A549 (cell line): ENCODE measurements around the gene TNFSF15. TPM values are rescaled to one million over a fixed set of nuclear protein-coding genes. Genes with fewer than 3 reads are reported as not detected.

ENCODE experiments used
- ATAC-seq, 2 experiments: fragments of 200-7000 bp in 1 of 2; fragments of >200 bp in 1 of 2; cut with Nextera tagmentation in 1 of 2; cut with Tn5 transposase in 1 of 2; 3 replicates each; pipeline versions ENCODE4 v1.8.0 to v1.9.1; 2018 to 2020; ENCODE audit warnings: mild to moderate bottlenecking in 1 of 2, moderate library complexity in 1 of 2
- CTCF ChIA-PET: fragments of 300-600 bp; sonication (Branson Sonifier 250); formaldehyde crosslinking; extraction: SDS; loops from one replicate; lab custom pipeline; 2021; ENCODE audit warnings: antibody characterized with exemption, inconsistent platforms; lab: Yijun Ruan, JAX
- POLR2A ChIA-PET: fragments of 350-600 bp; formaldehyde crosslinking; extraction: SDS; loops from one replicate; lab custom pipeline; 2021; ENCODE audit warnings: antibody characterized with exemption, inconsistent platforms; lab: Yijun Ruan, JAX
- DNase-seq, 2 experiments: peaks; one replicate each; pipeline versions ENCODE4 v3.0.0 to v3.0.0-alpha.2; 2011 to 2016; ENCODE audit warnings: low read depth in 1 of 2, low spot score in 1 of 2
- FAIRE-seq: peaks from 2 replicates; lab custom pipeline; 2011; peaks lifted over from hg19 to GRCh38; lab: Jason Lieb, UNC
- H3K27ac ChIP-seq, 2 experiments: fragments of >200 bp; sonication (Bioruptor Twin); formaldehyde crosslinking; 3 replicates each; pipeline ENCODE4 v1.5.1; 2016 to 2017
- H3K4me1 ChIP-seq: fragments of >200 bp; sonication (Bioruptor Twin); formaldehyde crosslinking; 3 replicates; pipeline ENCODE4 v1.6.1; 2016
- H3K4me2 ChIP-seq: fragments of >200 bp; sonication (Bioruptor Twin); formaldehyde crosslinking; 3 replicates; pipeline ENCODE4 v1.6.1; 2016
- H3K4me3 ChIP-seq: fragments of >200 bp; sonication (Bioruptor Twin); formaldehyde crosslinking; 3 replicates; pipeline ENCODE4 v1.5.1; 2016
- H3K9me3 ChIP-seq: fragments of >200 bp; sonication (Bioruptor Twin); formaldehyde crosslinking; 3 replicates; pipeline ENCODE4 v1.6.1; 2016
- BHLHE40 ChIP-seq: IDR thresholded peaks from 2 replicates; pipeline ENCODE4 v1.6.1; 2012; ENCODE audit warnings: low read depth, low read length, inconsistent platforms
- CEBPB ChIP-seq, 2 experiments: fragments of >200 bp in 1 of 2; sonication (Bioruptor Twin) in 1 of 2; formaldehyde crosslinking in 1 of 2; IDR thresholded peaks; 2 replicates each; pipeline ENCODE4 v1.6.1; 2012 to 2016
- CTCF ChIP-seq: fragments of >200 bp; sonication (Bioruptor Twin); formaldehyde crosslinking; IDR thresholded peaks from 3 replicates; pipeline ENCODE4 v1.5.1; 2016
- E2F6 ChIP-seq: IDR thresholded peaks from 2 replicates; pipeline ENCODE4 v1.6.1; 2012; ENCODE audit warnings: low read depth, borderline replicate concordance
- EHF ChIP-seq: fragments of 250-450 bp; sonication (Bioruptor Pico); IDR thresholded peaks from 2 replicates; pipeline ENCODE4 v1.5.0; 2020; ENCODE audit warnings: mild to moderate bottlenecking
- EHMT2 ChIP-seq: fragments of 200-600 bp; sonication (generic); IDR thresholded peaks from 2 replicates; pipeline ENCODE4 v1.6.1; 2016; ENCODE audit warnings: antibody characterized with exemption, low read depth, mild to moderate bottlenecking, moderate library complexity
- ELK1 ChIP-seq: fragments of 150-350 bp; IDR thresholded peaks from 2 replicates; pipeline ENCODE4 v1.6.1; 2014; ENCODE audit warnings: low read depth, mild to moderate bottlenecking, low read length
- FOXS1 ChIP-seq: fragments of 250-450 bp; sonication (Bioruptor Pico); IDR thresholded peaks from 2 replicates; pipeline ENCODE4 v1.5.0; 2020; ENCODE audit warnings: mild to moderate bottlenecking, moderate library complexity
- HDAC2 ChIP-seq: fragments of 200-600 bp; sonication (generic); IDR thresholded peaks from 2 replicates; pipeline ENCODE4 v1.6.1; 2016
- HEYL ChIP-seq: fragments of 250-450 bp; sonication (Bioruptor Pico); IDR thresholded peaks from 2 replicates; pipeline ENCODE4 v1.8.0; 2021; ENCODE audit warnings: mild to moderate bottlenecking, moderate library complexity
- HOXB5 ChIP-seq: fragments of 250-450 bp; sonication (Bioruptor Pico); IDR thresholded peaks from 2 replicates; pipeline ENCODE4 v1.5.0; 2020; ENCODE audit warnings: mild to moderate bottlenecking, moderate library complexity
- JUN ChIP-seq, 2 experiments: fragments of >200 bp; sonication (Bioruptor Twin); formaldehyde crosslinking; IDR thresholded peaks; 2 replicates in 1 of 2; 3 replicates in 1 of 2; pipeline ENCODE4 v1.6.1; 2016 to 2017
- MAFK ChIP-seq: fragments of 450-650 bp; IDR thresholded peaks from 2 replicates; pipeline ENCODE4 v1.6.1; 2014; ENCODE audit not compliant: partially characterized antibody
- MYC ChIP-seq: IDR thresholded peaks from 2 replicates; pipeline ENCODE4 v1.6.1; 2012; ENCODE audit warnings: mild to moderate bottlenecking, inconsistent platforms, low read length, improper control_type of control experiment, borderline replicate concordance
- NPAS2 ChIP-seq: fragments of 250-450 bp; sonication (Bioruptor Pico); IDR thresholded peaks from 2 replicates; pipeline ENCODE4 v1.8.0; 2022; ENCODE audit warnings: mild to moderate bottlenecking, moderate library complexity, borderline replicate concordance
- POLR2A ChIP-seq: IDR thresholded peaks from 2 replicates; pipeline ENCODE4 v1.6.1; 2012; ENCODE audit warnings: mild to moderate bottlenecking, low read length
- RCOR1 ChIP-seq: fragments of 150-350 bp; IDR thresholded peaks from 2 replicates; pipeline ENCODE4 v1.6.1; 2014; ENCODE audit warnings: antibody characterized with exemption, low read length, low read depth
- RFX5 ChIP-seq: fragments of 450-650 bp; IDR thresholded peaks from 2 replicates; pipeline ENCODE4 v1.7.1; 2014; ENCODE audit warnings: antibody characterized with exemption, mild to moderate bottlenecking, moderate library complexity
- RNF2 ChIP-seq: fragments of 200-600 bp; sonication (generic); IDR thresholded peaks from 2 replicates; pipeline ENCODE4 v1.6.1; 2016; ENCODE audit warnings: low read depth, mild to moderate bottlenecking, antibody characterized with exemption, moderate library complexity, borderline replicate concordance
- SREBF2 ChIP-seq: fragments of 450-650 bp; IDR thresholded peaks from 2 replicates; pipeline ENCODE4 v1.6.1; 2014; ENCODE audit warnings: mild to moderate bottlenecking, moderate library complexity
- ZSCAN20 ChIP-seq: fragments of 250-450 bp; sonication (Bioruptor Pico); IDR thresholded peaks from 2 replicates; pipeline ENCODE4 v1.8.0; 2022; ENCODE audit warnings: mild to moderate bottlenecking, moderate library complexity
- WGBS: methylation state at CpG from one replicate; pipeline ENCODE4 v1.1.6; 2017; ENCODE audit errors: missing lambda C conversion rate; 5-methylcytosine and 5-hydroxymethylcytosine counted together
- polyA plus RNA-seq, 4 experiments: library from polyadenylated mRNA; depleted of rRNA in 3 of 4; stranded (reverse); fragments of >200 nt; fragmentation: RNase III in 1 of 4; extraction: RNeasy Plus Mini Kit Qiagen cat#74134 plus additional on column Dnase treatment in 1 of 4; gene quantifications; 2 replicates in 3 of 4; 3 replicates in 1 of 4; pipeline ENCODE4 v1.2.3, GENCODE V29; 2011 to 2017

TNFSF15 gene
- polyA plus RNA-seq, 2 of the 4 experiments (the other 2 are of a cell fraction), result 2.8 to 5.6 TPM

GRCh38 chr9:114853071-114853855, 47.4 kb upstream of the TNFSF15 start:
- H3K27ac ChIP-seq, result no peak overlapping the region
- DNase-seq (no peak), ATAC-seq (no peak), FAIRE-seq (no peak)
- TF ChIP-seq FOXS1 (no peak), E2F6 (no peak), EHMT2 (no peak)
- ChIA-PET CTCF (no interaction called here), POLR2A (no interaction called here)
- peaks cover 8% of the 10 kb centered on the region; the same call in 1 of the 3 replicates for H3K4me1 ChIP-seq
- H3K4me2 ChIP-seq, result no peak overlapping the region
- H3K9me3 ChIP-seq, result no peaks in the 10 kb centered on the region
- H3K4me3 ChIP-seq, result no peak overlapping the region
- 70% methylated on average over 3 of the region's 3 CpGs for WGBS

GRCh38 chr9:114852050-114852594, 46.3 kb upstream of the TNFSF15 start:
- Histone ChIP-seq H3K27ac (no peak overlapping the region; a peak in 1 of 6 replicates), H3K4me2 (no peak overlapping the region), H3K4me3 (no peak overlapping the region), H3K4me1 (peaks cover 8% of the 10 kb centered on the region; the same call in 1 of the 3 replicates), H3K9me3 (no peaks in the 10 kb centered on the region)
- TF ChIP-seq ELK1 (no peak), CEBPB (IDR thresholded peaks at IDR 0.05) (peak; percentile 36 to 42; a peak in 3 of 4 replicates)
- no peak for DNase-seq
- FAIRE-seq, result no peak
- ATAC-seq, result no peak
- ChIA-PET POLR2A (no interaction called here), CTCF (no interaction called here)
- WGBS, result 53% methylated on average over 4 of the region's 4 CpGs

- H3K9me3 ChIP-seq, result no peaks in the 10 kb centered on the region
- ATAC-seq (no peak), DNase-seq (no peak), FAIRE-seq (no peak)
- H3K4me3 ChIP-seq, result no peak overlapping the region
- H3K27ac ChIP-seq, result no peak overlapping the region
- ChIA-PET CTCF (no interaction called here), POLR2A (no interaction called here)
- WGBS, result 29% methylated on average over 3 of the region's 3 CpGs
- no peak for TF ChIP-seq NPAS2 (CRISPR knock-in tag)
- no peak for TF ChIP-seq POLR2A
- TF ChIP-seq HOXB5 (CRISPR knock-in tag), result no peak
- no peak for TF ChIP-seq RFX5
- no peak for TF ChIP-seq JUN (IDR thresholded peaks at IDR 0.05)
- TF ChIP-seq SREBF2, result no peak
- TF ChIP-seq MAFK, result no peak
- no peak for TF ChIP-seq BHLHE40
- TF ChIP-seq ZSCAN20 (CRISPR knock-in tag), result no peak
- TF ChIP-seq HEYL (CRISPR knock-in tag), result no peak
- no peak for TF ChIP-seq FOXS1
- TF ChIP-seq RNF2, result no peak
- no peak for TF ChIP-seq RCOR1
- TF ChIP-seq EHF (CRISPR knock-in tag), result no peak
- H3K4me1 ChIP-seq, result peaks cover 8% of the 10 kb centered on the region; the same call in 1 of the 3 replicates
- no peak overlapping the region for H3K4me2 ChIP-seq
These were observed 45.5 kb upstream of the TNFSF15 start for GRCh38 chr9:114851306-114851705.

GRCh38 chr9:114850871-114851270, 45.0 kb upstream of the TNFSF15 start:
- Histone ChIP-seq H3K4me3 (no peak overlapping the region), H3K9me3 (no peaks in the 10 kb centered on the region), H3K4me2 (no peak overlapping the region), H3K4me1 (peaks cover 8% of the 10 kb centered on the region; the same call in 1 of the 3 replicates), H3K27ac (no peak overlapping the region)
- POLR2A ChIA-PET, result no interaction called here
- CTCF ChIA-PET, result no interaction called here
- DNase-seq (no peak), FAIRE-seq (no peak), ATAC-seq (no peak)
- TF ChIP-seq BHLHE40 (no peak), EHMT2 (no peak), HDAC2 (no peak), MYC (no peak), CTCF (no peak)
- 65% methylated on average over 2 of the region's 2 CpGs for WGBS
